Measurements from ENCODE around the gene LSR. TPM values are rescaled to one million over a fixed set of nuclear protein-coding genes. Genes with fewer than 3 reads are reported as not detected.
"Not testable (repeated sequence)": the region's sequence is repeated elsewhere in the genome, so short reads cannot be mapped to it uniquely, and the experiment has no call there.

LSR gene
- total RNA-seq, 1 donor from 2014 or later: 3.4 TPM

DNA sequence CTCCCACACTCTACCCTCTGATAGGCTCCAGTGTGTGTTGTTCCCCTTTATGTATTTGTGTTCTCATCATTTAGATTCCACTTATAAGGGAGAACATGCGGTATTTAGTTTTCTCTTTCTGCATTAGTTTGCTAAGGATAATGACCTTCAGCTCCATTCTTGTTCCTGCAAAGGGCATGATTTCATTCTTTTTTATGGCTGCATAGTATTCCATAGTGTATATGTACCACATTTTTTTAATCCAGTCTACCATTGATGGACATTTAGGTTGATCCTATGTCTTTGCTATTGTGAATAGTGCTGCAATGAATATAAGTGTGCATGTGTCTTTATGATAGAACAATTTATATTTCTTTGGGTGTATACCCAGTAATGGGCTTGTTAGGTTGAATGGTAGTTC, 9.2 kb upstream of the LSR start:
- DNase-seq (ENCODE audit: low spot score); intact Hi-C loops (cut with DNase I): not testable (repeated sequence)

DNA sequence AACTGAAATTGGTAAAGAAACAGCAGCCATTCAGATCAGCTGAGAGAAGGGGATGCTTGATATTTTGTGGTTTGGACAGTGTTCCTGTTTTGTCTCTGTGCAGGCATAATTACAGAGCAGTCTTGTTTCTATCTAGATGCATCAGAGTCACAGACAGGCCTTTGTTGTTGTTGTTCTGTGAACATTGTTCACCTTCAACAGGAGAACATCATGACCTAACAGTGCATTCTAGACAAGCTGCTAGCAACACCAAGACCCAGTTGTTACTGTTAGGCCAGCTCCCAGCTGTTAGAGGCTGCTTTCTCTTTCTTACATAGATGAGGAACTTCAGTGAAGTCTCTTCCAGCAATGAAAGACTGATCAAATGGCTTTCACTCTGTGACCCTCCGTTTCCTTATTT, 8.5 kb upstream of the LSR start:
- intact Hi-C loops (cut with DNase I): no loop called here
- no peak for DNase-seq (ENCODE audit: low spot score)

GRCh38 chr19:35241417-35241816, 7.4 kb upstream of the LSR start:
- no peak for DNase-seq (ENCODE audit: low spot score)
- intact Hi-C loops (cut with DNase I): no loop called here

- intact Hi-C loops (cut with DNase I): no loop called here
Observed at GRCh38 chr19:35246466-35247092, 2.2 kb upstream of the LSR start.

DNA sequence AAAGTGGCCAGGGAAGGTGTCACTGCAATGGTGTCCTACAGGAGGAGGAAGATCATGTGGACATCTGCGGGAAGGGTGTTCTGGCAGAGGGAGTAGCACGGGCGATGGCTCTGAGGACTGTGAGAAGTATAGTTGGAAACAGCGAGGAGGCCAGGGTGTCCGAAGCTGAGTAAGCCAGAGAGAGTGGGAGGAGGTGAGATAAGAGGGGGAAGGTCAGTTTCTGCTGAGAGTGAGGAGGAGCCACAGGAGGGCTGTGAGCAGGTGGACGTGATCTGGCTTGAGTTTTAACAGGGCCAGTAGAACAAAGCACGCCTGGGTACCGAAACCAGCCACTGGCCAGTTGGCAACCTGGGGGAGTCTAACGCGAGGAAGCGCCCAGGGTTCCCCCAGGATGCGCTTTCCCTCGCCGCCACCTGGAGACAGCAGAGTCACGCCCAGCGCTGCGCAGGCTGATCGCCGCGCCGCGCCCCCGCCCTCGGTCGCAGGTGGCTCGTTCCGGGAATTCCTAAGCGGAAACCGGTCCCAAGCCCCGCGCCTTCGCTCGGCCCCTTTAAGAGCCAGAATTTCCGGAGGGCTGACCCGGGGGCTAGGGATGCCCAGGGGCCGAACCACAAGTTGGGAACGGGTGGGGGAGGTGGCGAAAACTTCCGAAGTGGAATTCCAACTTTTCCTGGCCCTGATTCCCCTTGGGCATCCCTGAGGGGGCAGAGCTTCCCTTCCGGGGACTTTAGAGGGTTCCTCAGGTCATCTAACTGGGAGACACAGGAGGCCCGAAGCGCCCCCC, 1.1 kb upstream of the LSR start:
- intact Hi-C loops (cut with DNase I): no loop called here
- DNase-seq (ENCODE audit: low spot score): no peak

More at GRCh38 chr19:35246466-35247092, 2.2 kb upstream of the LSR start:
- DNase-seq (ENCODE audit: low spot score): no peak

- peak; percentile 39 for DNase-seq (ENCODE audit: low spot score)
- intact Hi-C loops (cut with DNase I): no loop called here
Observed at GRCh38 chr19:35249146-35249847, 495 bp downstream of the LSR start.

DNA sequence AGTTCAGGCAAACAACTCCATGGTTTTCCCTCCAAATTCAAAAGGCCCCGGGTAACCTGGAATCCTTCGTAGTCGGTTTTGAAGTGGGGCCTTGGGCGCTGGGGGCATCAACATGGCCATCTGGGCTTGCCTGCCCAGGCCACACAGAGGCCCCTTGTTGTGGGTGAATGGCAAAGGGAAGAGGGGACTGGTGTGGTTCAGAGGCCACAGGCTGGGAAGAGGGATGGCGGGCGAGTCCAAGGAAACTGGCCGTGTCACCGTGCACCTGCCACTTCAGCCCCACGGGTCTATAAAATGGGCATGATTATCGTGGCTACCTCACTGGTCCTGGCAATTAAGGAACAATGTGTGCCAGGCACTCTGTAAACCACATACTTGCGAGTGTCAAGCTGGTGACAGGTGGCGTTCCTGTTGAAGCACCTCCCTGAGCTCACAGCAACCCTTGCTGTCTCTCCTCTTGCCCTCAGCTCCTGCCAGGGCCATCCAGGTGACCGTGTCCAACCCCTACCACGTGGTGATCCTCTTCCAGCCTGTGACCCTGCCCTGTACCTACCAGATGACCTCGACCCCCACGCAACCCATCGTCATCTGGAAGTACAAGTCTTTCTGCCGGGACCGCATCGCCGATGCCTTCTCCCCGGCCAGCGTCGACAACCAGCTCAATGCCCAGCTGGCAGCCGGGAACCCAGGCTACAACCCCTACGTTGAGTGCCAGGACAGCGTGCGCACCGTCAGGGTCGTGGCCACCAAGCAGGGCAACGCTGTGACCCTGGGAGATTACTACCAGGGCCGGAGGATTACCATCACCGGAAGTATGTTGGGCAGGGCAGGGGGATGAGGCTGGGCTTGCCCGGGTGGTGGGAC, 1.3 kb downstream of the LSR start:
- intact Hi-C loops (cut with DNase I): no loop called here
- DNase-seq (ENCODE audit: low spot score): peak; percentile 63

DNA sequence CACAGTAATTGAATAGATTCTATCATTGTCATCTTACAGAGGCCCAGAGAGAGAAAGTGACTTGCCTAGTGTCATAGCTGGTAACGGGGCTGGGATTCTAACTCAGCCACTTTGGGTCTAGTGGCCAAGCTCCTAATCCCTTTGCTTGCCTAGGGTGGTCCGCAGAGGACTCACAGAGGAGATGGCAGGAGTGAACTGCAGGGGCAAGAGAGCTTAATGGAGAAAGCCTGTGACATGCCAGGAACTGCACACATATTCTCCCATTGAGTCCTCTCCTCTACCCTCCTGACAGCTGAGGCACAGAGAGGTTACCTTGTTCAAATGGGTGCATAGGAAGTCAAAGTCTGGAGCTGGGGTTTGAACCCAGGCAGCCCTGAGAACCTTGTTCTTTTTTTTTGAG, 2.7 kb downstream of the LSR start:
- DNase-seq (ENCODE audit: low spot score): no peak

GRCh38 chr19:35253316-35254286, 4.8 kb downstream of the LSR start:
- DNase-seq (ENCODE audit: low spot score): peak; percentile 64
- intact Hi-C loops (cut with DNase I): no loop called here

More for the DNA sequence above, 2.7 kb downstream of the LSR start:
- intact Hi-C loops (cut with DNase I): no loop called here

GRCh38 chr19:35254341-35255297, 5.8 kb downstream of the LSR start:
- DNase-seq (ENCODE audit: low spot score): peak; percentile 66
- intact Hi-C loops (cut with DNase I): no loop called here

GRCh38 chr19:35256566-35256965, 7.8 kb downstream of the LSR start:
- DNase-seq (ENCODE audit: low spot score): peak; percentile 12
- intact Hi-C loops (cut with DNase I): no loop called here

GRCh38 chr19:35257113-35257461, 8.3 kb downstream of the LSR start:
- intact Hi-C loops (cut with DNase I): no loop called here

GRCh38 chr19:35260694-35261304, 12.0 kb downstream of the LSR start:
- peak; percentile 22 for DNase-seq (ENCODE audit: low spot score)
- intact Hi-C loops (cut with DNase I): no loop called here

More at GRCh38 chr19:35257113-35257461, 8.3 kb downstream of the LSR start:
- peak; percentile 63 for DNase-seq (ENCODE audit: low spot score)

DNA sequence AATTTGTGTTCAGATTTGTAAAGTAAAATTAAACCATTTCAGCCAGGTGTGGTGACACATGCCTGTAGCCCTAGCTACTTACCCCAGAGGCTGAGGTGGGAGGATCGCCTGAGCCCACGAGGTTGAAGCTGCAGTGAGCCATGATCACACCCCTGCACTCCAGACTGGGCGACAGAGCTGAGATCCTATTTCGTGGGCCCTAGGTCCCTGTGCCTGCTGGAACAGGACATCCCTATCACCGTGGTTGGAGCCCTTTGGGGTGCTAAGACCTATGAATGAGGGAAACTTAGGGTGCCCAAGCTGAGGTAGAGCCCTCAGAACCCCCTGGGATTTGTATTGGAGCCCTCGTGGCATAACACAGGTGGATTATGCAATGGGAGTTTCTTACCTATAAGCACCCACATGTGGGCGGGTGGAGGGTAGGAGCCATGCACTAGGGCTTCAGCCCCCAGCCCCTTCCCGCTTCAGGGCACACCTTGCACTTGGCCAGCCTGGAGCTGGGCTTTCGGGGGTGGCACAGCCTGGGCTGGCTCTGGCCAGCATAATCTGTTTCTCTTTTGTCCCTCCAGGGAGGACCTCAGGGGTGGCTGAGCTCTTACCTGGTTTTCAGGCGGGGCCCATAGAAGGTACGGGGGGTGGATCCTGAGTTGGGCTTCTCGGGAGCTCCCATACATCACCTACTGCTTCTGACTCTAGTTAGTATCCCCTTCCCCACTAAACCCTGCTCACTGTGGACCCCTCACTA, 12.7 kb downstream of the LSR start:
- DNase-seq (ENCODE audit: low spot score): peak; percentile 38
- intact Hi-C loops (cut with DNase I): no loop called here

DNA sequence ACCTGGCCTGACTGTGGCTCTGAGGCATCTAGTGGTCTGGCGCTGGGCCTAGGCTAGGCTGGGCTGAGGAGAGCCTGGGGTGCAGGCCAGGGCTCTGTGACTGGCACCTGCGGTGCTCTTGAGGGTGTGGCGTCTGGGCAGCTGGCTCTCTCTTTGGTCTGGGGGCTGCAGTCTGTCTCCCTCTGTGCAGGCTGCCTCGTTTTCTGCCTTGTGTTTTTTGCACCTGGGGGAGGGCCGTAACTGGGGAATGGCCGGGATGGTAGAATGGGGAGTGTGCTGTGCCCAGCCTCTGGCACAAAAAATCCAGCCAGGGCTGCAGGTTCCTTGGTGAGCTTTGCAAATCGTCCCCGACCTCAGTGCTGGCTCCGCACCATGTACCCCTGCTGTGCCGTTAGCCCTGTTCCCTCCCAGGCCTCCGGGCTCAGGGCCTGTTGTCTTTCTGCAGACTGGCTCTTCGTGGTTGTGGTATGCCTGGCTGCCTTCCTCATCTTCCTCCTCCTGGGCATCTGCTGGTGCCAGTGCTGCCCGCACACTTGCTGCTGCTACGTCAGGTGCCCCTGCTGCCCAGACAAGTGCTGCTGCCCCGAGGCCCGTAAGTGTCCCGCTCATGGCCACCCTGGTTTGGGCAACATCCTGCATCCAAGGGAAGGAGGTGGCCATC, 13.4 kb downstream of the LSR start:
- peak; percentile 63 for DNase-seq (ENCODE audit: low spot score)
- intact Hi-C loops (cut with DNase I): no loop called here

Measured in cardiac septum (tissue), 1 donor.